Panc1 (cell line): ENCODE measurements around the gene ANO5. TPM values are rescaled to one million over a fixed set of nuclear protein-coding genes. Genes with fewer than 3 reads are reported as not detected.

Experiments used
- ATAC-seq: fragments of 200-7000 bp; cut with Tn5 transposase; 2 replicates; pipeline ENCODE4 v1.9.1; 2020; ENCODE audit warnings: mild to moderate bottlenecking, moderate library complexity
- BruUV-seq: library from RNA; stranded (reverse); fragments of 400-500 nt; replicated peaks from 2 replicates; lab custom pipeline; 2021; lab: Mats Ljungman, UMichigan
- CTCF ChIA-PET: fragments of 300-600 bp; sonication (Branson Sonifier 250); formaldehyde crosslinking; loops from one replicate; lab custom pipeline; 2022; ENCODE audit warnings: antibody characterized with exemption; lab: Charles Lee
- POLR2A ChIA-PET: fragments of 300-600 bp; sonication (Branson Sonifier 250); formaldehyde crosslinking; loops from one replicate; lab custom pipeline; 2022; ENCODE audit warnings: antibody characterized with exemption; lab: Charles Lee
- DNase-seq: peaks from one replicate; pipeline ENCODE4 v3.0.0-alpha.2; 2010; ENCODE audit warnings: low read depth, low spot score
- H3K27ac ChIP-seq: 2 replicates; pipeline ENCODE4 v1.5.1; 2011; ENCODE audit warnings: mild to moderate bottlenecking, low read length, inconsistent platforms
- H3K27me3 ChIP-seq: fragments of 200-500 bp; sonication (Bioruptor generic); 2 replicates; pipeline ENCODE4 v1.6.0; 2014; ENCODE audit warnings: low read length, inconsistent platforms; ENCODE audit not compliant: control insufficient read depth, insufficient read depth
- H3K36me3 ChIP-seq: fragments of 200-500 bp; sonication (Bioruptor generic); 2 replicates; pipeline ENCODE4 v1.5.1; 2014; ENCODE audit warnings: inconsistent platforms, mild to moderate bottlenecking, low read length, moderate library complexity; ENCODE audit not compliant: control insufficient read depth, insufficient read depth
- H3K4me1 ChIP-seq: 2 replicates; pipeline ENCODE4 v1.5.1; 2011; ENCODE audit warnings: inconsistent platforms, mild to moderate bottlenecking, low read length, moderate library complexity; ENCODE audit not compliant: control insufficient read depth, insufficient read depth
- H3K4me3 ChIP-seq, 2 experiments: 2 replicates each; pipeline ENCODE4 v1.5.1; 2011 to 2012; ENCODE audit warnings: low read depth in 2 of 2, low read length in 2 of 2, mild to moderate bottlenecking in 2 of 2, inconsistent platforms in 1 of 2, moderate library complexity in 1 of 2
- H3K9me3 ChIP-seq: fragments of 200-500 bp; sonication (Bioruptor generic); 2 replicates; pipeline ENCODE4 v1.5.1; 2014; ENCODE audit warnings: low read depth, mild to moderate bottlenecking, inconsistent platforms, low read length, moderate library complexity; ENCODE audit not compliant: control insufficient read depth, insufficient read depth
- CTCF ChIP-seq: fragments of 450-650 bp; IDR thresholded peaks from 2 replicates; pipeline ENCODE4 v1.5.1; 2017; ENCODE audit warnings: mild to moderate bottlenecking
- POLR2AphosphoS5 ChIP-seq: IDR thresholded peaks from 2 replicates; pipeline ENCODE4 v1.6.1; 2012; ENCODE audit warnings: mild to moderate bottlenecking, low read depth, low read length, moderate library complexity
- REST ChIP-seq, 2 experiments: IDR thresholded peaks; 2 replicates each; pipeline ENCODE4 v1.6.1; 2011 to 2012; ENCODE audit warnings: low read depth in 2 of 2, control low read depth in 1 of 2, low read length in 1 of 2, mild to moderate bottlenecking in 1 of 2, moderate library complexity in 1 of 2; ENCODE audit not compliant: insufficient read depth in 1 of 2
- SIN3A ChIP-seq: IDR thresholded peaks from 2 replicates; pipeline ENCODE4 v1.6.1; 2012; ENCODE audit warnings: low read depth, mild to moderate bottlenecking, low read length, moderate library complexity, borderline replicate concordance; ENCODE audit not compliant: insufficient read depth
- TCF7L2 ChIP-seq: IDR thresholded peaks from 2 replicates; pipeline ENCODE4 v1.6.1; 2011; ENCODE audit warnings: mild to moderate bottlenecking, low read depth, low read length, inconsistent platforms
- in situ Hi-C: cut with HindIII; loops from 2 replicates; pipeline ENCODE4 v1.10.0; 2016; ENCODE audit warnings: low sequenced_read_pairs, low pct_unique_long_range_greater_than_20kb
- intact Hi-C: fragments of 100-400 bp; cut with micrococcal nuclease; formaldehyde crosslinking; loops from one replicate; pipeline ENCODE4 v1.10.0; 2022; ENCODE audit not compliant: unreplicated experiment
- total RNA-seq: library from RNA; stranded (reverse); gene quantifications from one replicate; pipeline ENCODE4 v1.2.1, GENCODE V29; 2021; ENCODE audit not compliant: unreplicated experiment

The ANO5 gene
- total RNA-seq, 1 experiment from 2014 or later = 1.7 TPM

GRCh38 chr11:22207162-22207561, 14.3 kb downstream of the ANO5 start:
- POLR2A ChIA-PET = no interaction called here
- intact Hi-C loops (no loop called here), in situ Hi-C loops (no loop called here)
- BruUV-seq = no TSS peak
- Histone ChIP-seq H3K4me3 (no peak overlapping the region), H3K9me3 (no peaks in the 10 kb centered on the region), H3K27ac (no peak overlapping the region), H3K36me3 (no peaks in the 10 kb centered on the region; the same call in 1 of the 2 replicates), H3K27me3 (no peaks in the 10 kb centered on the region), H3K4me1 (no peaks in the 10 kb centered on the region)
- no peak for DNase-seq
- no peak for ATAC-seq
- TF ChIP-seq TCF7L2 = no peak
- no peak for TF ChIP-seq POLR2AphosphoS5
- TF ChIP-seq CTCF = no peak
- no peak for TF ChIP-seq REST (IDR thresholded peaks at IDR 0.05; ENCODE audit: insufficient read depth in 1 of 2, low read depth in 2 of 2, low read length in 1 of 2)
- TF ChIP-seq SIN3A = no peak
- CTCF ChIA-PET = no interaction called here

- Histone ChIP-seq H3K27me3 (no peaks in the 10 kb centered on the region), H3K9me3 (no peaks in the 10 kb centered on the region), H3K36me3 (no peaks in the 10 kb centered on the region; the same call in 1 of the 2 replicates), H3K4me1 (no peaks in the 10 kb centered on the region), H3K4me3 (no peak overlapping the region), H3K27ac (no peak overlapping the region)
- TF ChIP-seq POLR2AphosphoS5 (no peak), REST (IDR thresholded peaks at IDR 0.05; ENCODE audit: insufficient read depth in 1 of 2, low read depth in 2 of 2, low read length in 1 of 2) (no peak), CTCF (no peak), SIN3A (no peak), TCF7L2 (no peak)
- ChIA-PET CTCF (no interaction called here), POLR2A (no interaction called here)
- intact Hi-C loops (no loop called here), in situ Hi-C loops (no loop called here)
- ATAC-seq = no peak
- no TSS peak for BruUV-seq
- no peak for DNase-seq
Observed at GRCh38 chr11:22208151-22208858, 15.4 kb downstream of the ANO5 start.
